Measurements from ENCODE around the gene LSMEM2. TPM values are rescaled to one million over a fixed set of nuclear protein-coding genes. Genes with fewer than 3 reads are reported as not detected.
A peak's percentile ranks its signal among the peaks of the same experiment; 100 is the strongest.

Gene LSMEM2
- total RNA-seq, 1 donor from 2014 or later: not detected

DNA sequence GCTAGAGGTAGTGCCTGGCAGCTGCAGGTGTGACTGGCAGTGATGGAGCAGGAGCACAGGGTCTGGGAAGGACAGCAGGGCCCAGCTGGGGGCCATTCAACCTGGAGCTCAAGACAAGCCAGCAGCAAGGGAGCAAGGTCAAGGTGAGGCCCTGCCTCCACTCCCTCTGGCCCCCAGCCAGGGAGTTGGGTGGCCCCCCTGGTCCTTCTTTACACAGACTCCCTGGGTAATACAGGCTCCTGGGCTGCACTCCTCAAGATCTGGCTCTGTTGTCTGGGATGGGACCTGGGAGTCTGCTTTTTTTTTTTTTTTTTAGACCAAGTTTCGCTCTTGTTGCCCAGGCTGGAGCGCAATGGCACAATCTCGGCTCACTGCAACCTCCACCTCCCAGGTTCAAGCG is 28.4 kb upstream of the LSMEM2 start:
- Mint-ChIP-seq H3K36me3 (ENCODE audit: low read depth) (peaks cover 11% of the 10 kb centered on the region), H3K4me3 (no peak overlapping the region), H3K27ac (no peak overlapping the region)

GRCh38 chr3:50251220-50251619 is 27.7 kb upstream of the LSMEM2 start:
- H3K4me3 Mint-ChIP-seq: no peak overlapping the region
- peaks cover 11% of the 10 kb centered on the region for H3K36me3 Mint-ChIP-seq (ENCODE audit: low read depth)
- no peaks in the 10 kb centered on the region for H3K27me3 Mint-ChIP-seq (ENCODE audit: insufficient read depth)
- H3K27ac Mint-ChIP-seq: peak overlapping the region; percentile 59
- intact Hi-C loops (cut with micrococcal nuclease): no loop called here
- DNase-seq (ENCODE audit: low spot score): no peak
- H3K9me3 Mint-ChIP-seq: no peaks in the 10 kb centered on the region
- peaks cover 32% of the 10 kb centered on the region for H3K4me1 Mint-ChIP-seq (ENCODE audit: low read depth)

More for the DNA sequence above, 28.4 kb upstream of the LSMEM2 start:
- DNase-seq (ENCODE audit: low spot score): no peak
- intact Hi-C loops (cut with micrococcal nuclease): no loop called here
- H3K27me3 Mint-ChIP-seq (ENCODE audit: insufficient read depth): no peaks in the 10 kb centered on the region
- H3K4me1 Mint-ChIP-seq (ENCODE audit: low read depth): peaks cover 37% of the 10 kb centered on the region
- H3K9me3 Mint-ChIP-seq: no peaks in the 10 kb centered on the region

DNA sequence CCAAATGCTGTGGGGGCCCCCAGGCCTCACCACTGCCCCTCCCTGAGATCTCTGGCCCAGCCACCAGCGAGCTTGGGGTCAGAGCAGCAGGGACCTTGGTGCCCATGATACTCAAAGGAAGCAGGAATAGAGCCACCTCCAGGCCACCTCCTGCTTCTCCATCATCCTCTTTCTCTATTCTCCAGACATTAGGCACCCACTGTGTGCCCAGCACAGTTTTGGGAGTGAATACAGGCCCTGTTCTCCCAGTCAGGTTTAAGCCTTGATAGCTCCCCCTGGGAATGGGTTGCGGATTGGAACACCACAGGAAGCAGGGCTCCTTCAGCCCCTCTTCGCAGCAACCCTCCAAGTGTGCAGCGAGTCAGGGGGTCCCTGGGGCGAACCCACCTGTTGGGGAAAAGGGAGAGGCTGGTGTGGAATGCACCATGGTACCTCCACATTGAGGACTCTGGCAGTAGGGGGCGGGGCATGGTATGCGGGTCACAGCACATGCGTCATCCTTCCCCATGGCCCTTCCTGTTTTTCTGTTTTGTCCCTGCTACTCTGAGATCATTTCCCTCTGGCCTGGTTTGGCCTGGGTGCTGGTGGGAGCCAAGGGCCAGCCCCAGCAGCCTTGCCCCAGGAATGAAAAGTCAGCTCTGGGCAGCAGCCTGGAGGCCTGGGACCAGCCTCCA is 24.2 kb upstream of the LSMEM2 start:
- H3K4me3 Mint-ChIP-seq: no peak overlapping the region
- H3K9me3 Mint-ChIP-seq: no peaks in the 10 kb centered on the region
- H3K4me1 Mint-ChIP-seq (ENCODE audit: low read depth): peaks cover 13% of the 10 kb centered on the region
- intact Hi-C loops (cut with micrococcal nuclease): no loop called here
- no peak overlapping the region for H3K27ac Mint-ChIP-seq
- H3K27me3 Mint-ChIP-seq (ENCODE audit: insufficient read depth): peaks cover under 1% of the 10 kb centered on the region
- H3K36me3 Mint-ChIP-seq (ENCODE audit: low read depth): peaks cover 23% of the 10 kb centered on the region
- no peak for DNase-seq (ENCODE audit: low spot score)

GRCh38 chr3:50255251-50255615 is 23.7 kb upstream of the LSMEM2 start:
- peaks cover 1% of the 10 kb centered on the region for H3K27me3 Mint-ChIP-seq (ENCODE audit: insufficient read depth)
- H3K9me3 Mint-ChIP-seq: no peaks in the 10 kb centered on the region
- DNase-seq (ENCODE audit: low spot score): no peak
- no peak overlapping the region for H3K4me3 Mint-ChIP-seq
- intact Hi-C loops (cut with micrococcal nuclease): no loop called here
- peaks cover 10% of the 10 kb centered on the region for H3K4me1 Mint-ChIP-seq (ENCODE audit: low read depth)
- peaks cover 23% of the 10 kb centered on the region for H3K36me3 Mint-ChIP-seq (ENCODE audit: low read depth)
- H3K27ac Mint-ChIP-seq: no peak overlapping the region

GRCh38 chr3:50256978-50257890 is 21.7 kb upstream of the LSMEM2 start:
- no peak for DNase-seq (ENCODE audit: low spot score)
- intact Hi-C loops (cut with micrococcal nuclease): no loop called here
- peaks cover 1% of the 10 kb centered on the region for H3K27me3 Mint-ChIP-seq (ENCODE audit: insufficient read depth)
- no peak overlapping the region for H3K4me3 Mint-ChIP-seq
- H3K27ac Mint-ChIP-seq: peak overlapping the region; percentile 40
- no peaks in the 10 kb centered on the region for H3K9me3 Mint-ChIP-seq
- H3K36me3 Mint-ChIP-seq (ENCODE audit: low read depth): peaks cover 18% of the 10 kb centered on the region
- no peaks in the 10 kb centered on the region for H3K4me1 Mint-ChIP-seq (ENCODE audit: low read depth)

GRCh38 chr3:50258029-50258680 is 20.7 kb upstream of the LSMEM2 start:
- no peak for DNase-seq (ENCODE audit: low spot score)
- intact Hi-C loops (cut with micrococcal nuclease): no loop called here
- Mint-ChIP-seq H3K27me3 (ENCODE audit: insufficient read depth) (peaks cover 1% of the 10 kb centered on the region), H3K36me3 (ENCODE audit: low read depth) (peaks cover 18% of the 10 kb centered on the region), H3K9me3 (no peaks in the 10 kb centered on the region), H3K4me3 (no peak overlapping the region), H3K4me1 (ENCODE audit: low read depth) (no peaks in the 10 kb centered on the region), H3K27ac (no peak overlapping the region)

DNA sequence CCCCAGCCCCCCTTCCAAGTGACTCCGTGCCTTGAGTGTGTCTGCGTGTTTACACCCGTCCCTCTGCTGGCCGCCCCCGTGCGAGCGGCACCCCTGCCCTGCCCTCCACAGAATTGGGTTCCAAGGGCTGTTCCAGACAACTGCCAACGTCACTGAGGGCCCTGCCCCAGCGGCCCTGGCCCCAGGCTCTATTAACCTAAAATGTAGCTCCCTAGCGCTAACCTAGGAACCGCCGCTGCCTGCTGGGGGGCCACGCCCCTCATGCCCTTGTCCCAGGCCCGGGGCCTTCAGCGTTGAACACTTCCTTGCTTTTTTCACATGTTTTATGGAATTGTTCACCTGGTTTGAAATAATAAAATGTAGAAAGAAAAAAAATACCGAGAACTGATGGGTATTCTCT is 19.9 kb upstream of the LSMEM2 start:
- Mint-ChIP-seq H3K9me3 (no peaks in the 10 kb centered on the region), H3K27me3 (ENCODE audit: insufficient read depth) (peaks cover 1% of the 10 kb centered on the region), H3K4me3 (no peak overlapping the region), H3K36me3 (ENCODE audit: low read depth) (peaks cover 14% of the 10 kb centered on the region), H3K27ac (no peak overlapping the region), H3K4me1 (ENCODE audit: low read depth) (no peaks in the 10 kb centered on the region)
- DNase-seq (ENCODE audit: low spot score): no peak
- intact Hi-C loops (cut with micrococcal nuclease): no loop called here

DNA sequence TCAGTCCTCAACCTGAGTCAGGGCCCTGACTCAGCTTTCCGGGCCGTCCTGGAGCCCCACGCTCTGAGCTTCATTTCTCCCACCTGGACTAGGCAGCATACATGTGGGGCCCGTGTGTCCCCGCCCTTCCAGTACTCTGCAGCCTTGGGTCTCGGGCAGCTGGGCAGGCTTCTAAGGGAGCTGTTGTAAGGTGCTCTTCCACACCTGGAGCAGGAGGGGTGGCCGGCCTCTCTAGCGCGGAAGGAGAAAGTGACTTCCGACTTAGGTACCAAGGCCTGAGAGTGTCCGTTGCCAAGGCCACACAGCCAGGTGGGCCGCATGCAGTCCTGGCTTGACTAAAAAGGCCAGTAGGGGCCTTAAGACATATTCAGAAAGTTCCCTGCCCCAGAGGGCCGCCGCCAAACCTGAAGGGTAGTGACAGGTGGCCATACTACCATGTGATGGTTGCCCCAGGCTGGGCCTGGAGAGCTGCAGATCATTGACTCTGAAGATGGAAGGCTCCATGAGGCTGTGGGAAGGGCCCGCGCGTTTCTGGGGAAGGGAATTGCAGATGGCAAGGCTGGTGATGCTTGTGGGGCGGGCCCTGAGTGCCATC is 19.4 kb upstream of the LSMEM2 start:
- peak overlapping the region; percentile 68 for H3K27ac Mint-ChIP-seq
- H3K4me1 Mint-ChIP-seq (ENCODE audit: low read depth): no peaks in the 10 kb centered on the region
- peak overlapping the region; percentile 68 for H3K4me3 Mint-ChIP-seq
- H3K27me3 Mint-ChIP-seq (ENCODE audit: insufficient read depth): peaks cover 1% of the 10 kb centered on the region
- H3K9me3 Mint-ChIP-seq: no peaks in the 10 kb centered on the region
- H3K36me3 Mint-ChIP-seq (ENCODE audit: low read depth): peaks cover 14% of the 10 kb centered on the region
- intact Hi-C loops (cut with micrococcal nuclease): loop anchor here (1.0 to 2.0 kb wide), 5 partner anchors 13 to 33 kb away; partner anchors contain the start of gene IFRD2
- DNase-seq (ENCODE audit: low spot score): no peak

GRCh38 chr3:50260027-50260941 is 18.6 kb upstream of the LSMEM2 start:
- peak; percentile 86 for DNase-seq (ENCODE audit: low spot score)
- Mint-ChIP-seq H3K27ac (peak overlapping the region; percentile 68), H3K36me3 (ENCODE audit: low read depth) (peaks cover 14% of the 10 kb centered on the region), H3K9me3 (no peaks in the 10 kb centered on the region), H3K4me3 (peak overlapping the region; percentile 68), H3K27me3 (ENCODE audit: insufficient read depth) (peaks cover 1% of the 10 kb centered on the region), H3K4me1 (ENCODE audit: low read depth) (no peaks in the 10 kb centered on the region)
- intact Hi-C loops (cut with micrococcal nuclease): loop anchor here (1.0 to 2.0 kb wide), 5 partner anchors 13 to 33 kb away; partner anchors contain the start of gene IFRD2

DNA sequence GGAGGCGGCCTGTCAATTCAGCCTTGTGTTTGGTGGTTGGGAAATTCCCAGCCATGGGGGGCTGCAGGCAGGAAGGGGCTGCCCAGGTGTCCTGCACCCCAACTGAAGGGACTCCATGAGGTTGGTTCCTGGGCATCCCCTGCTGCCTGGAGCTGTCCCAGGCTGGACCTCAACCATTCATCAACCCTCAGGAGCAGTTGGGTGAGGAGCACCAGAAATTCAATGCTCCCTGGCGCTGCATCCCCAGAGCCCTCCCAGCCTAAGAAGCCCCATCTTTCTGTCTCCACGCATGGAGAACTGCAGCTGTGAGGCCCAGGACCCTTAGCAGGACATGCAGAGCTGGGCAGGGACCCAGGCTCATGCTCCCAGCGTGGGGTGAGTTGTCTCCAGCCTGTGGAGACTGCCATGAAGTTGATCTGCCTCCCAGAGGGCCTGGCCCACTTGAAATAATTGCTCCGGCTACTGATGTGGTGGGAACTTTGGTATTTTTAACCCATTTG is 17.9 kb upstream of the LSMEM2 start:
- Mint-ChIP-seq H3K9me3 (no peaks in the 10 kb centered on the region), H3K4me1 (ENCODE audit: low read depth) (no peaks in the 10 kb centered on the region), H3K27me3 (ENCODE audit: insufficient read depth) (peaks cover 3% of the 10 kb centered on the region), H3K4me3 (peak overlapping the region; percentile 51), H3K36me3 (ENCODE audit: low read depth) (peaks cover 14% of the 10 kb centered on the region), H3K27ac (peak overlapping the region; percentile 48)
- intact Hi-C loops (cut with micrococcal nuclease): loop anchor here (1.0 to 2.0 kb wide), 5 partner anchors 12 to 34 kb away; partner anchors contain the start of gene IFRD2
- no peak for DNase-seq (ENCODE audit: low spot score)

DNA sequence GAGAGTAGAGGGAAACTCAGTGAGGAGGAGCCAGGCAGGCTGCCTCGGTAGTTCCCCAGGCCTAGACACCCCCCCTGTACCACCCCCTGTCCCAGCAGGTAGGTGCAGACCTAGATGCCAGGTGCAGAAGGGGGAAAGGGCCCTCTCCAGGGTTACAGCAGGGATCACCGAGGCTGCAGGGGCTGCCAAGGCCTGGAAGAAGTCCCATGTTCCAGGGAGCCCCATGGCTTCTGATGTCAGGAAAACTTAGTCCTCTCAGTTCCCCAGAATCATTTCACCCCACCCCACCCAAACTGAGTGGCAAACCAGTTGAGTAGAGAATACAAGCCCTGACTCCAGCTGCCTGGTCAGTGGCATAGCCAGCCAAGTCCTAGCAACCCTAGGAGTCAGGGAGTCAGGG is 17.4 kb upstream of the LSMEM2 start:
- Mint-ChIP-seq H3K4me1 (ENCODE audit: low read depth) (no peaks in the 10 kb centered on the region), H3K36me3 (ENCODE audit: low read depth) (peaks cover 12% of the 10 kb centered on the region), H3K27me3 (ENCODE audit: insufficient read depth) (peaks cover 5% of the 10 kb centered on the region), H3K27ac (peak overlapping the region; percentile 48), H3K9me3 (no peaks in the 10 kb centered on the region), H3K4me3 (peak overlapping the region; percentile 33)
- intact Hi-C loops (cut with micrococcal nuclease): loop anchor here (2.0 kb wide), 1 partner anchor 31 kb away; the partner anchor contains the start of gene IFRD2
- DNase-seq (ENCODE audit: low spot score): no peak

All from activated T-helper 1 cell treated with anti-CD3 and anti-CD28 coated beads, Interleukin-12 subunit alpha, Interleukin-12 subunit beta, Interleukin-2, Interleukin-4 antibody, amounts not matched to agents 30 ng/mL and 10 ng/mL and 1 ng/mL, durations not matched to agents 14 hours and 24 hours and 36 hours (primary cell).